Measurements from ENCODE around the gene MRPL23. TPM values are rescaled to one million over a fixed set of nuclear protein-coding genes. Genes with fewer than 3 reads are reported as not detected.

The MRPL23 gene
- polyA plus RNA-seq, 1 donor (not counting 4 experiments of a cell fraction or from before 2014, with no cell fraction given), result 68.2 TPM

- H3K79me2 ChIP-seq (ENCODE audit: control insufficient read depth, insufficient read depth, low read length), result no peaks in the 10 kb centered on the region
- H4K20me1 ChIP-seq (ENCODE audit: control insufficient read depth, extremely low read depth, insufficient read depth, low read length), result no peaks in the 10 kb centered on the region
- H2AFZ ChIP-seq (ENCODE audit: control insufficient read depth, low read length), result no peak overlapping the region
- dilution Hi-C loops (cut with MboI; ENCODE audit: extremely low pct_ligation_motif_present, low sequenced_read_pairs), result no loop called here
- no peaks in the 10 kb centered on the region for H3K9me1 ChIP-seq (ENCODE audit: control insufficient read depth, extremely low read depth, insufficient read depth, low read length)
- H3K27me3 ChIP-seq (ENCODE audit: control insufficient read depth, extremely low read depth, insufficient read depth, low read length), result peaks cover 14% of the 10 kb centered on the region
- no peak overlapping the region for H3K9ac ChIP-seq (ENCODE audit: control insufficient read depth, extremely low read depth, insufficient read depth, low read length)
- H3K4me1 ChIP-seq (ENCODE audit: control insufficient read depth, extremely low read depth, insufficient read depth, low read length), result no peaks in the 10 kb centered on the region
- H3K9me3 ChIP-seq (ENCODE audit: control insufficient read depth, low read depth, low read length), result no peaks in the 10 kb centered on the region
- no peak overlapping the region for H3K4me2 ChIP-seq (ENCODE audit: control insufficient read depth, extremely low read depth, insufficient read depth, low read depth, low read length)
- H3K36me3 ChIP-seq (ENCODE audit: control insufficient read depth in 2 of 2, extremely low read depth in 1 of 2, insufficient read depth in 2 of 2, low read length in 2 of 2), result no peaks in the 10 kb centered on the region
- TF ChIP-seq EZH2 (IDR thresholded peaks at IDR 0.05; ENCODE audit: low read length), result no peak
- peak; percentile 20 to 83 (median 49) for TF ChIP-seq CTCF (optimal IDR thresholded peaks at IDR 0.05 in 1 of 3, IDR thresholded peaks at IDR 0.05 in 1 of 3, conservative IDR thresholded peaks at IDR 0.05 in 1 of 3; ENCODE audit: extremely low read depth in 1 of 3, insufficient read depth in 2 of 3, low read length in 3 of 3)
- no peak for DNase-seq (ENCODE audit: low read depth, low spot score)
- no peak overlapping the region for H3K27ac ChIP-seq (ENCODE audit: control insufficient read depth, insufficient read depth, low read length)
- no peak overlapping the region for H3K4me3 ChIP-seq (ENCODE audit: control insufficient read depth in 2 of 3, extremely low read depth in 1 of 3, insufficient read depth in 2 of 3, low read depth in 1 of 3, low read length in 3 of 3)
- FAIRE-seq, result no peak
Measured at GRCh38 chr11:1917523-1918435, 29.4 kb upstream of the MRPL23 start.

- Histone ChIP-seq H3K4me2 (ENCODE audit: control insufficient read depth, extremely low read depth, insufficient read depth, low read depth, low read length) (no peak overlapping the region), H3K4me1 (ENCODE audit: control insufficient read depth, extremely low read depth, insufficient read depth, low read length) (no peaks in the 10 kb centered on the region), H3K4me3 (ENCODE audit: control insufficient read depth in 2 of 3, extremely low read depth in 1 of 3, insufficient read depth in 2 of 3, low read depth in 1 of 3, low read length in 3 of 3) (no peak overlapping the region), H4K20me1 (ENCODE audit: control insufficient read depth, extremely low read depth, insufficient read depth, low read length) (no peaks in the 10 kb centered on the region), H3K79me2 (ENCODE audit: control insufficient read depth, insufficient read depth, low read length) (no peaks in the 10 kb centered on the region), H3K9me1 (ENCODE audit: control insufficient read depth, extremely low read depth, insufficient read depth, low read length) (no peaks in the 10 kb centered on the region), H3K27me3 (ENCODE audit: control insufficient read depth, extremely low read depth, insufficient read depth, low read length) (peaks cover 14% of the 10 kb centered on the region), H3K9me3 (ENCODE audit: control insufficient read depth, low read depth, low read length) (no peaks in the 10 kb centered on the region), H3K36me3 (ENCODE audit: control insufficient read depth in 2 of 2, extremely low read depth in 1 of 2, insufficient read depth in 2 of 2, low read length in 2 of 2) (no peaks in the 10 kb centered on the region), H3K9ac (ENCODE audit: control insufficient read depth, extremely low read depth, insufficient read depth, low read length) (no peak overlapping the region), H3K27ac (ENCODE audit: control insufficient read depth, insufficient read depth, low read length) (no peak overlapping the region), H2AFZ (ENCODE audit: control insufficient read depth, low read length) (no peak overlapping the region)
- DNase-seq (ENCODE audit: low read depth, low spot score) (no peak), FAIRE-seq (no peak)
- peak in 2 of 3 experiments; percentile 22 to 46 for TF ChIP-seq CTCF (optimal IDR thresholded peaks at IDR 0.05 in 1 of 3, IDR thresholded peaks at IDR 0.05 in 1 of 3, conservative IDR thresholded peaks at IDR 0.05 in 1 of 3; ENCODE audit: extremely low read depth in 1 of 3, insufficient read depth in 2 of 3, low read length in 3 of 3)
- no peak for TF ChIP-seq EZH2 (IDR thresholded peaks at IDR 0.05; ENCODE audit: low read length)
- dilution Hi-C loops (cut with MboI; ENCODE audit: extremely low pct_ligation_motif_present, low sequenced_read_pairs), result no loop called here
Measured at GRCh38 chr11:1918436-1919315, 28.5 kb upstream of the MRPL23 start.

All from keratinocyte (primary cell).